GM21367 (cell line): Measurements from ENCODE around the gene SIDT1.
"Not testable (repeated sequence)": the region's sequence is repeated elsewhere in the genome, so short reads cannot be mapped to it uniquely, and the experiment has no call there.

Experiments used
- ATAC-seq: cut with Tn5 transposase; IDR thresholded peaks from one replicate; pipeline ENCODE4 v1.9.1; 2021; ENCODE audit not compliant: unreplicated experiment

SIDT1 gene

DNA sequence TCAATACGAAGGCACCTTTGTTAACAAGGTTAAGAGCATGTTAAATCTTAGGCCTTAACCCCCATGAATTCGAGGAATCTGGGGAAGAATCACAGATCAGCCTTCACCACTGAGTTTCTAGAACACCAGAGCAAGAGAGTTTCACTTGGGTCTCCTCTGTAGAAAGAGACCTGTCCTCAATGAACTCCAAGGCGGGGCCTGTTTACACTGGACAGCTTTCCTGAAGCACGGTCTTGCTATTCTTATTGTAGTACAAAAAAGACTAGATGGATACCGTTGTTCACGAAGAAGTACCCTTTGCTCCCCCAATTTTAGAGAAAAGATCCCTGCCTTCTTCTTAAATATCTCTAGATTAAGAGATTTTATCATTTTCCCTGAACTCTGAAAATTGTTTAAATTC, 99.2 kb downstream of the SIDT1 start:
- no peak for ATAC-seq

DNA sequence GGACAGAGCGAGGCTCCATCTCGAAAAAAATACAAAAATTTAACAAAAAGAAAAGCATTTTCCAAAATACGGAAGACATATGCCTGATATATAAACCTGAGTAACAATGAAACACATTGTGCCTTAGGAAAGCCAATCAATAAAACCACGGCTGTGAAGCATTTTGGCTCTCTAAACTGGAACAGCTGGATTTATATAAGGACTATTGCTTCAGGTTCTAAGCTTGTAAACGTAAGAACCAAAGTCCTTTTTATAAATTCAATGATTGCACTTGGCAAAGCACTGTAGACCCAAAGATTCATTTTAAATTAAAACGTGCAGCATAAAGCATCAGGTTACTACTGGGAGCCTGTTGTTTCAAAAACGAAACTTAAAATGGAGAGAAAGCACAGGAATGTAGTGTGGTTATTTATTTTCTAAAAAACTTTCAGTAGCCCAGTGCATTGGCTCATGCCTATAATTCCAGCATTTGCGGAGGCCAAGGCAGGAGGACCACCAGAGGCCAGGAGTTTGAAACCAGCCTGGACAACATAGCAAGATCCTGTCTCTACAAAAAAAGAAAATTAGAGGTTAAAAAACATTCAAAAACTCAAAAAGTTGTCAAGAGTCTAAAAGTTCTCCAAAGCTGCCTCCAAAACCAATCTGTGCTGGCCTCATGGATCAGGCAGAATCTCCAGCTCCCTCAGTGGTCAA, 102.6 kb downstream of the SIDT1 start:
- ATAC-seq: no peak

DNA sequence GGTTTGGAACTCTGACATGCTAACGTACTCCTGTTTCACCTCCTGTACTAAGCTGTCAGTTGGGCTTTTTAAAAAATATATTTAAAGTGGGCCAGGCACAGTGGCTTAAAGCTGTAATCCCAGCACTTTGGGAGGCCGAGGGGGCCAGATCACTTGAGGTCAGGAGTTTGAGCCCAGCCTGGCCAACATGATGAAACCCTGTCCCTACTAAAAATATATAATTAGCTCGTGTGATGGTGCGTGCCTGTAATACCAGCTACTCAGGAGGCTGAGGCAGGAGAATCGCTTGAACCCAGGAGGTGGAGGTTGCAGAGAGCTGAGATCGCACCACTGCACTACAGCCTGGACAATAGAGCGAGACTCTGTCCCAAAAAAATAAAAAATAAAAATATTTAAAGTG, 103.7 kb downstream of the SIDT1 start:
- ATAC-seq: not testable (repeated sequence)

DNA sequence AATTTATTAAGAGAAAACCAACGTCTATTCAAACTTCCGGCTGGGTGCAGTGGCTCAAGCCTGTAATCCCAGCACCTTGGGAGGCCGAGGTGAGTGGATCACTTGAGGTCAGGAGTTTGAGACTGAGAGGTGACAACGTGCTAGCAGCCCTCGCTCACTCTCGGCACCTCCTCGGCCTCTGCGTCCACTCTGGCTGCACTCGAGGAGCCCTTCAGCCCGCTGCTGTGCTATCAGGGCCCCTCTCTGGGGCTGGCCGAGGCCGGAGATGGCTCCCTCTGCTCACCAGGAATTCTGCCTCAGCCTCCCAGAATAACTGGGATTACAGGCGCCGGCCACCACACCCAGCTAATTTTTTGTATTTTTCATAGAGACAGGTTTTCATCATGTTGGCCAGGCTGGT, 105.4 kb downstream of the SIDT1 start:
- no peak for ATAC-seq

DNA sequence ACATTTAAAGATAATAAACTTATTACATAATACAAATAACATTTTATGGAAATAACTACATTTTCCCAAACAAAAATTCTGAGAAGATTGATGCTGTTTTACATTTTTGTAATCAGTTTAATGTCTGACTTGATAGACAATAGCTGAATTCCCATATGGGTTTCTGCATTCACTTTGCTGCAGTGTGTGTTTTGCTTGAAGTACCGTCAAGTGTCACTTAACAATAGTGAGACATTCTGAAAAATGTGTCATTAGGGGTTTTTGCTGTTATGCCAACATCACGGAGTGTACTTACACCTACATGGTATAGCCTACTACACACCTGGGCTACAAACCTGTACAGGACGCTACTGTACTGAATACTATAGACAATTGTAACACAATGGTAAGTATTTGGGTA, 106.6 kb downstream of the SIDT1 start:
- no peak for ATAC-seq

DNA sequence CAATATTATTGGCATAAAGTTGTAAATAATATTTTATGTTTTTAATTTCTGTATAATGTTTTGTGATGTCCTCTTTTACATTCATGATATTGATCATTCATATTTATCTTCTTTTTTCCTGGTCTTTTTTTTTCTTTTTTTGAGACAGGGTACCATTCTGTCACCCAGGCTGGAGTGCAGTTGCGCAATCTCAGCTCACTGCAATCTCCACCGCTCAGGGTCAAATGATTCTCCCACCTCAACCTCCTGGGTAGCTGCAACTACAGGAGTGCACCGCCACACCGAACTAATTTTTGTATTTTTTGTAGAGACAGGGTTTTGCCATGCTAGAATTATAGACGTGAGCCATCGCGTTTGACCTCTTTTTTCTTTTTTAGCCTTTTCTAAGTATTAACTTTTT, 111.2 kb downstream of the SIDT1 start:
- no peak for ATAC-seq

DNA sequence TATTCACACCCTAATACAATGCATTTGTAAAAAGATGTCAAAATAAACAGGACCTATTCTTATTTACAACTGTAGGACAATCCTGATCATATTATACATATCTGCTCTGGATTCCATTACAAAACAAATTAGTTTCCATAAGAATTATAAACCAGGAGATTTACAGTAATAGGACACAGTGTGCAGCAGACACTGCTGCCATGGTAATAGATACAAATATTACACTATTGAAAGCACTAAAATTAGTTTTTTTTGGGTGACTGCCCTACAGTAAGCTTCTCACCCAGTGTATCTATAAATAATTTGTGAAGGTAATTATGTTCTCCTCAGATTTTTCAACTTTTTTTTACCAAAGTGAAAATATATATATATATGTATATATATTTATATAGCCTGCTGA, 116.2 kb downstream of the SIDT1 start:
- no peak for ATAC-seq

DNA sequence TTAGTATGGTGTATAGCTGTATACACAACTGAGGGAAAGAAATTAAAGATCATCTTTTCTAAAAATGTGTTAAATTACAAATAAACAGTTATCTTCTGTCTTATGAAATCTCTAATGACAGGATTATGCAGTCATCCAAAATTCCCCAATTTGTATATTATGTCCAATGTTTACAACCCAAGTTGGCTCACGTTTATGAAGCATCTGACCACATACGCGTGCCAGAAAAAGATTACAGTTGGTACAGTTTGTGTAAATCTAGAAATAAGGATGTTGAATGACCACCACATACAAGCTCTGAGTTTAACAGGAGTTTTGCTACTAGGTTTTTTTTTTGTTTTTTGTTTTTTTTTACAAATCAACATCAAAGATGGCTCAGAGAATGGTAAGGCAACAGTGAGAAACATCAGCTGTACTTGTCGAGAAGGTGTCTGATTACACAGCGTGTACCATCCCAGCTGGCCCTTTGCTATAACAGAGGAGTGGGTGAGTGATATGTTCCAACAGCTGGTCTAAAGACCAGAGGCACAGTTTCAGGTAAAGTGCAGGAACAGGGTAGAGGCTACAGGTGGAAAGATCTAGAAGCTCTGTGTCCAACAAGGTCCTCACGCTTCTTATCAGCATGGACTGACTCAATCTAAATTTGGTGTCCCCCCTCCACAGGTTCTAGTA, 117.0 kb downstream of the SIDT1 start:
- no peak for ATAC-seq

DNA sequence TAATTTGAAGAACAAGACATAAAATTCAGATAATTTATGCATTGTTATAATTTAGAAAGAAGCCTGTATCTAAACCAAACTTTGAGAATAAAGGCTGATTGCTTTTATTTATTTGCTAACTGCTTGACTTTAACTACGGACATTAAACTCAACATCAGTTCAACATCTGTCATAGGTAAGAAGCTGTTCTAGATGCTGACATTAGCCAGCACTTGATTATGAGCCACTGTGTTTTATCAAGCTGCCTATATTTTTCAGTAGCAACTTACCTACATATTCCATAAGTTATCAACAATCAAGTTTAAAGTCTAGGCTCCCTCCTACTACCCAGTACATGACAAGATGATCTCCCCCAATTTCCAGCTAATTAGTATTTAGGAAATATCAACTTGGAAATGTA, 122.0 kb downstream of the SIDT1 start:
- ATAC-seq: no peak

DNA sequence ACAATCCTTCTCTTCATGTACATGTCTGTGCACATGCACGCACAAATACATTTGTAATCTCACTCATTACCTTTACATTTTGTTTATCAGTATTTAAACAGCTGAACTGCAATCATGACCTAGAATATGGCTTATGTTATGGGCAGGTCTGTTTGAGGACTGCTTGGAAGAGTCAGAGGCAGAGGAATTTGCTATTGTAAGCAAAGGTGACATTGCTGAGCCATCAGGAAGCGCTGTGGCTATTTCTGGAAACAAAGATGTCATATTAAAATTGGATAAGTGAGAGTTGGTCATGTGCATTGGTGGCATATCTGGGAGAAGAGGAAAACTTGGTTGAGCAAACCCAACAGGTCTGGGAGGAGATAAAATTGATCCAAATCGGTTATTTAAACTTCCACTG, 122.5 kb downstream of the SIDT1 start:
- ATAC-seq: no peak

DNA sequence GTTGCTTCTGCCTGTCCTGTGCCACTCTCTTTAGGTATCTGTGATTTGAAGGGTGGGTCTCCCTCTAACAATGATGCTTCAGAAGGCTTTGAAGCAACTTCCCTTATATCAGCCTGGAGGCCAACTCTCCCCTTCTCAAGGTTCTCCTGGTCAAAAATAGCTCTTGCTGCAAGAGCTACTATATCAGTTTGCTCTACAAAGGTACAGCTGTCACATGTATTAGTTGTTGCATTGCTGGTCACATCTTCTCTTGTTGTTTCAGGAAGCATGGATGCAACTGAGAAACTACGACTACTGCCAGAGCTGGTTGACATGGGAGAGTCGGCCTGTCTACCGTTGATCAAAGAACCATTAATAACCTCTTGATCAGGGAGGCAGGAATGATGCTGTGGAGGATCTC, 125.8 kb downstream of the SIDT1 start:
- no peak for ATAC-seq

DNA sequence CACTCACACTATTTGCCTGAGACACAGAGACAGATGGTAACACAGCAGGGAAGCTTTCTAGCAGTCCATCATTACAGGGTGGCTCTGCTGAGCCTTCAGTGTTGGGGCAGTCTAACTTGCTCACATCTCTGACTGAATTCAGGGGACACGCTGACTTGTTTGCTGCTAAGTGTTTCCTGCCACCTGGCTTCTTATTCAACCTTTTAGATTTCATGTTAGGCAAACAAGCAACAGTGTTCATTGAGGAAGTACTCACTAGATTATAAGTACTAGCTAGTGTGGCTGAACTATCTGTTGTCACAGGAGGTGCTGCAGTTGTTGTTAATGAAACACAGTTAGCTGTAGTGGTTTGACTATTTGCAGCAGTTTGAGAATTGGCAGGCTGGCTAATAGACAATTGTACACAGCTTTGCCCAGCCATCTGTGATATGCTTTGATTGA, 126.8 kb downstream of the SIDT1 start:
- ATAC-seq: no peak

DNA sequence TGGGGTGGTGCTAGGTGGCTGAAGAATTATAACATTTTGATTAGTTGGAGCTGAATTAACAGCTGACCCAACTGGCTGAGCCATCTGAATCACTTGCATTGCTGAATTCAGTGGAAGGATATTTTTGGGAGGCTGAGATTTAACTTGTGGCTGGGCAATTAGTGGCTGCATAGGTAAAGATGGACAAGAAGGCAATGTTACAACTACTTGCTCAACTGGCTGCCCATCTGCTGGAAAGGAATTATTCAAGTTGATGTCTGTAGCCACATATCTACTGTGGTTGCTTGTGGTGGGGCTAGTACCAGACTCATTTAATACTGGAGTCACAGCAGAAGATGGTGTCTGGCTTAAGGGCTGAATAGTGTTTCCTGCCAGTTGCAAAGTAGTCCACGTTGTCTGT, 127.6 kb downstream of the SIDT1 start:
- no peak for ATAC-seq

DNA sequence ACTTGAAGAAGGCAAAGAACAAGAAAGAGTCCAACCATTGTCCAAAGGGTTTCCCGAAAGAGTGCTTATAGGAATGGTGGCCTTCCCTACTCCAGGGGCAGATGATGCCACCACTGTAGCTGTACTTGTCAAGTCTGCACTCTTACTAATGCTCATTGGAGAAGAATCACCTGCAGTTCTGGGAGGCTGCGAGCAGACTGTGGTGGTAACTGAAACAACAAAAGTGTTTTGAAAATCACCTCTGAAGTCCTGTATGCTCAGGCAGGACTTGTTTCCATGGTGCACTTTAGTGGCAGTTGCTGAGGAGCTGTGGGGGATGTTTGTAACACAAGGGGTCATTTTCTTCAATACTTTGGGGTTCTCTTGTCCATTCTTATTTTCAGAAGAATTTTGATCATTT, 128.1 kb downstream of the SIDT1 start:
- ATAC-seq: no peak

DNA sequence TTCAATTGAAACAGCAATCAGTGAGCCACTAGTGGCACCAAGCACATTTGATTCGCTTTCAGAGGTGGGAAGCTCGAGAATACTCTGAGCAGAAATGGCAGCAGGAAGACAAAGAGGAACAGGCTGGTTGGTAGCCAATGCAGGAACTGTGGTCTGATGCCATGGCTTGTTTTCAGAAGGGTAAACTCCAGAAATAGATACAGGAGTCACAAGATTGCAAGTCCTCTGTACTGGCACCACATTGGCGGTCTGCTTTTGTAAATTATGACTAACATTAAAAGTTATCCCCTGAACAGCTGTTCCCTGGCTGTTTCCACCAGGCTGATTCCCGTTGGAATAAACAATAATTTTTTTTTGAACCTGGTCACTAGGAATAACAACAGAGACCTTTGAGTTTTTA, 128.5 kb downstream of the SIDT1 start:
- ATAC-seq: no peak

DNA sequence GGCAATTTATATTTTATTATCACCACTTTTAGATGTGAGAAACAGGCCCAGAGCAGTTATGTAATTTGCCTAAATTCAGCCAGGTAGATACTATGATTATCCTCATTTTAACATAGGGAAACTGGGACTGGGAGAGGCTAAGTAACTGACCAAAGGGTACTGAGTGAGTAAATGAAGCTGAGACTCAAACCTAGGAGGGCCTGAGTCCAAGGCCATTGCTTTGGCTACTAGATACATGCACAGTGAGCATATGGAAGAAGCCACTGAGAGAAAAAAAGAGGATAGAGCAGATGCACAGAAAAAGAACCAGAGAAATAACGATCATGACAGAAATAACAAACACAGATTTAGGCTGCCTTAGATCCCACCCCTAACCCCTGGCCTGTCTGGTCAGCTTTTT, 130.5 kb downstream of the SIDT1 start:
- no peak for ATAC-seq

DNA sequence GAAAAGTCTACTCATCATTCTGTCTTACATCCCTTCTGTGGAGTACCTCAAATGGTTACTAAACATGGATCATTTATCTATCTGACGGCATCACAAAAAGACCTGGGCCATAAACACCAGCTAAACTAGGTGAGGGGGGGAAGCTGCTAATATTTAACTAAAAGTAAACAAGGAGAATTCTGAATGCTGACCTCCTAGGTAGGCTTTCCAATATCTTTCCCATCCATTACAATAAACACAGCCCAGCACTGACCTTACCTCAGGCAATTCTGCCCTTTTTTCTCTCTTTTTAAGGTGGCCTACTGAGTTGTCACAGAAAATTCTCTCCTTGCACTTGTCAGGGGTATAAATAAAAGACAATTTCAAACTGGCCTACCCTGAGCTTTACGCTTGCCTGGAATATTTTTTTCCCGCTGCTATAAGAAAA, 131.0 kb downstream of the SIDT1 start:
- no peak for ATAC-seq

DNA sequence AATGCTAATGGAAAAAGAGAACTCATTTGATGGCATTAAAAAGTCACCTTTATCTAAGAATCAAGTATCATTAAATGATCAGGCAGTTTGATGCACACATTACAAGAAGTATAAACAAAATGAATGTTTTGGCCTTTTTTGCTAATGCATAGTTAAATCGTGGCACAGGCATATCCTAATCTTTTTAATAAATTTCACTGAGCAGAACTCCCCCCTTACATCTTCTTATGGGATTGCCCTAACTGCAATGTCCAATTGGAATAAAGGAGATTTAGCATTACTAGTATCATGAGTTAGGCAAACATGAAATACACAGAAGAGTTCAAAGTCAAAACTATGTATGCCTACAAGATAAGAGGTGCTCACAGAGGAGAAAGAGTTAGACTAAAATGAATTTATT, 131.4 kb downstream of the SIDT1 start:
- ATAC-seq: no peak

DNA sequence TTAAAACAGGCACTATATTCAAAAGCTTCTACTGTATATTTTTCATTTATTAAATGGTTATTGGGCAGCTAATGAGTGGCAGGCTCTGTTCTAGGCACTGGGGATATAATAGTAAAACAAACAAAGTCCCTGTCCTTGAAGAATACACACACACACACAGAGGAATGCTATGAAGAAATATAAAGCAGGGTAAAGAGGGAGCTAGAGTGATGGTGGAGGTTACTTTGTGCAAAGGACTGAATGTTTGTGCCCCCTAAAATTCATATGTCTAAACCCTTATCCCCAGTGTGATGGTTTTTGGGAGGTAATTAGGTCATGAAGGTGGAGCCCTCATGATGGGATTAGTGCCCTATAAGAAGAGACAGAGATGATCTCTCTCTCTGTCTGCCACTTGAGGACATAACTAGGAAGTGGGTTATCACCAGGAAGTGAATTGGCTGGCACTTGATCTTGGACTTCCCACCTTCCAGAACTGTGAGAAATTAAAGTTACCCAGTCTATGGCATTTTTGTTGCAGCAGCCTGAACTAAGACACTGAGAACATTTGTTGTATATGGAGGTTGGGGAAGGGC, 132.3 kb downstream of the SIDT1 start:
- ATAC-seq: no peak

DNA sequence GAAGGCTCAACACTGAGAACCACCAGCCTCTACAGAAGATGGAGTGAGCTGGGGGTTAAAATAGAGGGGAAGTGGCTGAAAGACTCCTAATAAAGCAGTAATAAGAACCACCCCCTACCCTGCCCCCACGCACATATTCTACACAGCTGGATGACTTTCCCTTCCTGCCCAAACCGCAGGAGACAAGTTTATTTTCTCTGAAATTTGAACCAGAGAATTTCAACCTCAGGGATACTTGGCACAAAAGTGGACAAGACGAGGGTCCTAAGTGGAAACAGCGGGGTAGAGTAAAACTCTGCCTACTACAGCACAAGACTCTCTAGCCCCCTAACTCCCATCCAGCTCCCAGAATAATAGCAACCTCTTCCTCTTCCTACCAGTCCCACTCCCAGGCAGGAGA, 135.7 kb downstream of the SIDT1 start:
- ATAC-seq: no peak

DNA sequence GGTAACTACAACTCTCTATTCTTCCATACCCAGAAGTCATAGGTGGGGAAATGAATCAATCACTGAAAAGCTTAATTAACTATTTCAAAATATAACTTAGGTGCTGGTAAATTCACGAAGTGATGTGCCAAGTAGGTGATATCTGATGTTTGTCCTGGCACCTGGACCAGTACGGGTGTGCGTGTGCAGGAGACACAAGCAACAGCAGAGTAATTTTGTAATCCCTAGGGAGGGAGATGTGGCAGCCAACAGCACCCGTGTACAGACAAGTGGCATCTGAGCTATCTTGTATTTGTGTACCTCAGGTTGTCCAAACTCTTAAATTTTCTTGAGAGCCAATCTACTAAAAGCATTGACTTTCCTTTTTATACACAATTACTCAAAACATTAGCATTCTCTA, 141.2 kb downstream of the SIDT1 start:
- no peak for ATAC-seq

DNA sequence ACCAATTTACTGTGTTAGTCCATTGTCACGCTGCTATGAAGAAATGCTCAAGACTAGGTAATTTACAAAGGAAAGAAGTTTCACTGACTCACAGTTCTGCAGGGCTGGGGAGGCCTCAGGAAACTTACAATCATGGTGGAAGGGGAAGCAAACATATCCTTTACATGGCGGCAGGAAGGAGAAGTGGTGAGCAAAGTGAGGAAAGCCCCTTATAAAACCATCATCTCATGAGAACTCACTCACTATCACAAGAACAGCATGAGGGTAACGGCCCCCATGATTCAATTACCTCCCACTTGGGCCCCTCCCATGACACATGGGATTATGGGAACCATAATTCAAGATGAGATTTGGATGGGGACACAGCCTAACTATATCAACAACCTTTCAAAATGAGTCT, 143.9 kb downstream of the SIDT1 start:
- ATAC-seq: no peak

DNA sequence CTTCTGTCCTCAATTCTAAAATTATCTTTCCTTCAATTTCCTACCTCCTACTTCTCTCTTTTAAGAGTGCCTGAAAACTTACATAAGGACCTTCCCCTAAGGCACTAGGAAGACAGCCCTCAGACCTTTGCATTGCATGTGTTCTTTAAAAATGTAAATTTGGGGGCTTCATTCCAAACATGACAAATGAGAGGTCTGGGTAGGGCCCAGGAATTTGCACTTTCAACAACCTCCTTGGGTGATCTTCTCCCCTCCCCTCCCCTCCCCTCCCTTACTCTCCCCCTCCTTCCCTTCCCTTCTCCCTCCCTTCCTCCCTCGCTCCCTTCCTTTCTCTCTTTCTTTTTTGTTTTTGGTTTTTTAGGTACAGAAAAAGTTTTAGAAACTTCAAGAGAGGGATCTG, 145.4 kb downstream of the SIDT1 start:
- no peak for ATAC-seq
